Ectodermal cell (in vitro differentiated cells): ENCODE measurements around the gene RNF4. TPM values are rescaled to one million over a fixed set of nuclear protein-coding genes. Genes with fewer than 3 reads are reported as not detected.

Source experiments
- H3K27ac ChIP-seq: 2 replicates; pipeline ENCODE4 v1.7.0; 2013; ENCODE audit warnings: mild to moderate bottlenecking, low read depth, low read length; ENCODE audit not compliant: insufficient read depth, poor library complexity, severe bottlenecking
- H3K27me3 ChIP-seq: 2 replicates; pipeline ENCODE4 v1.7.0; 2013; ENCODE audit warnings: mild to moderate bottlenecking, low read length; ENCODE audit not compliant: insufficient read depth, control insufficient read depth, poor library complexity, severe bottlenecking
- H3K36me3 ChIP-seq: one replicate; pipeline ENCODE4 v1.7.0; 2013; ENCODE audit warnings: low read length; ENCODE audit not compliant: control insufficient read depth, insufficient read depth
- H3K4me1 ChIP-seq: one replicate; pipeline ENCODE4 v1.7.0; 2013; ENCODE audit warnings: low read length; ENCODE audit not compliant: control insufficient read depth, insufficient read depth
- H3K4me3 ChIP-seq: 2 replicates; pipeline ENCODE4 v1.7.0; 2013; ENCODE audit warnings: low read depth, low read length, control low read depth; ENCODE audit not compliant: insufficient read depth
- H3K9me3 ChIP-seq: 2 replicates; pipeline ENCODE4 v1.7.0; 2013; ENCODE audit warnings: mild to moderate bottlenecking, low read length, moderate library complexity; ENCODE audit not compliant: control insufficient read depth
- WGBS, 2 experiments: methylation state at CpG; one replicate each; pipeline ENCODE4 v1.1.7; 2013; ENCODE audit warnings: missing lambda C conversion rate in 2 of 2; 5-methylcytosine and 5-hydroxymethylcytosine counted together
- polyA plus RNA-seq, 4 experiments: library from polyadenylated mRNA; stranded (reverse); fragments of 50-300 nt; gene quantifications; one replicate each; pipeline ENCODE4 v1.2.3, GENCODE V29; 2013

The RNF4 gene
- 83.2 TPM for polyA plus RNA-seq (2013, experiment 1 of 4)
- 87.6 TPM for polyA plus RNA-seq (2013, experiment 2 of 4)
- polyA plus RNA-seq (2013, experiment 3 of 4) = 63.2 TPM
- 59.5 TPM for polyA plus RNA-seq (2013, experiment 4 of 4)

GRCh38 chr4:2468456-2469191 is at the start of gene RNF4:
Gene RNF4, plus strand, starts transcription at chr4:2469106. Its CDS starts 21,388 bp downstream, at chr4:2490494.
- Histone ChIP-seq H3K9me3 (no peaks in the 10 kb centered on the region), H3K27me3 (peaks cover 4% of the 10 kb centered on the region), H3K27ac (peak within 1 kb of the TSS; percentile 81), H3K4me1 (peaks cover 8% of the 10 kb centered on the region), H3K4me3 (peak within 1 kb of the TSS; percentile 98), H3K36me3 (peaks cover 17% of the 10 kb centered on the region)
- 0 to 1% methylated on average over 74 of the region's 74 CpGs for WGBS, 2 experiments

- Histone ChIP-seq H3K9me3 (no peaks in the 10 kb centered on the region), H3K36me3 (no peaks in the 10 kb centered on the region), H3K27me3 (peaks cover 75% of the 10 kb centered on the region), H3K4me1 (no peaks in the 10 kb centered on the region), H3K4me3 (no peak overlapping the region), H3K27ac (no peak overlapping the region)
- WGBS, 2 experiments = 70 to 76% methylated on average over 9 of the region's 9 CpGs
Observed at GRCh38 chr4:2419814-2420213, 49.1 kb upstream of the RNF4 start.

GRCh38 chr4:2421928-2422327 is 47.0 kb upstream of the RNF4 start:
- Histone ChIP-seq H3K4me3 (no peak overlapping the region), H3K9me3 (no peaks in the 10 kb centered on the region), H3K27ac (no peak overlapping the region), H3K4me1 (no peaks in the 10 kb centered on the region), H3K36me3 (no peaks in the 10 kb centered on the region), H3K27me3 (peaks cover 54% of the 10 kb centered on the region)
- WGBS, 2 experiments = 88 to 93% methylated on average over 6 of the region's 6 CpGs

GRCh38 chr4:2423066-2423465 is 45.8 kb upstream of the RNF4 start:
- Histone ChIP-seq H3K4me1 (no peaks in the 10 kb centered on the region), H3K27ac (no peak overlapping the region), H3K4me3 (no peak overlapping the region), H3K36me3 (no peaks in the 10 kb centered on the region), H3K27me3 (peaks cover 42% of the 10 kb centered on the region), H3K9me3 (no peaks in the 10 kb centered on the region)
- WGBS, 2 experiments = 86% methylated on average over 4 of the region's 4 CpGs

- Histone ChIP-seq H3K27ac (no peak overlapping the region), H3K27me3 (peaks cover 38% of the 10 kb centered on the region)
Observed at GRCh38 chr4:2423695-2424094, 45.2 kb upstream of the RNF4 start.

GRCh38 chr4:2424581-2424980 is 44.3 kb upstream of the RNF4 start:
- 91 to 93% methylated on average over 10 of the region's 10 CpGs for WGBS, 2 experiments

More at GRCh38 chr4:2423695-2424094, 45.2 kb upstream of the RNF4 start:
- Histone ChIP-seq H3K4me1 (no peaks in the 10 kb centered on the region), H3K36me3 (no peaks in the 10 kb centered on the region), H3K9me3 (no peaks in the 10 kb centered on the region), H3K4me3 (no peak overlapping the region)
- 83 to 84% methylated on average over 10 of the region's 10 CpGs for WGBS, 2 experiments

GRCh38 chr4:2425386-2426068 is 43.4 kb upstream of the RNF4 start:
- Histone ChIP-seq H3K9me3 (no peaks in the 10 kb centered on the region), H3K4me1 (no peaks in the 10 kb centered on the region), H3K27ac (no peak overlapping the region), H3K4me3 (no peak overlapping the region), H3K27me3 (peaks cover 19% of the 10 kb centered on the region), H3K36me3 (no peaks in the 10 kb centered on the region)
- WGBS, 2 experiments = 94 to 96% methylated on average over 13 of the region's 13 CpGs

More at GRCh38 chr4:2424581-2424980, 44.3 kb upstream of the RNF4 start:
- Histone ChIP-seq H3K9me3 (no peaks in the 10 kb centered on the region), H3K4me1 (no peaks in the 10 kb centered on the region), H3K36me3 (no peaks in the 10 kb centered on the region), H3K27me3 (peaks cover 29% of the 10 kb centered on the region), H3K27ac (no peak overlapping the region), H3K4me3 (no peak overlapping the region)

GRCh38 chr4:2426069-2426397 is 42.9 kb upstream of the RNF4 start:
- Histone ChIP-seq H3K27ac (no peak overlapping the region), H3K9me3 (no peaks in the 10 kb centered on the region), H3K4me1 (no peaks in the 10 kb centered on the region), H3K4me3 (no peak overlapping the region), H3K36me3 (no peaks in the 10 kb centered on the region), H3K27me3 (peaks cover 14% of the 10 kb centered on the region)
- WGBS, 2 experiments = 95% methylated on average over 8 of the region's 8 CpGs

GRCh38 chr4:2426711-2427275 is 42.1 kb upstream of the RNF4 start:
- 88 to 89% methylated on average over 13 of the region's 13 CpGs for WGBS, 2 experiments

More at GRCh38 chr4:2426711-2427275, 42.1 kb upstream of the RNF4 start:
- Histone ChIP-seq H3K27me3 (peaks cover 7% of the 10 kb centered on the region), H3K4me3 (no peak overlapping the region), H3K4me1 (no peaks in the 10 kb centered on the region), H3K9me3 (no peaks in the 10 kb centered on the region), H3K27ac (no peak overlapping the region), H3K36me3 (no peaks in the 10 kb centered on the region)
